ENCODE results near the gene PRKCE. TPM values are rescaled to one million over a fixed set of nuclear protein-coding genes. Genes with fewer than 3 reads are reported as not detected.

The PRKCE gene
- polyA plus RNA-seq, 1 experiment = 16.7 TPM

- POLR2A ChIA-PET = no interaction called here
Measured at GRCh38 chr2:46143429-46144132, 492.1 kb downstream of the PRKCE start.

GRCh38 chr2:46144133-46144800, 492.8 kb downstream of the PRKCE start:
- Histone ChIP-seq H3K9me3 (ENCODE audit: control insufficient read depth, insufficient read depth, low read length) (no peaks in the 10 kb centered on the region), H3K4me3 (ENCODE audit: low read depth, low read length) (no peak overlapping the region), H3K27ac (ENCODE audit: low read depth, low read length) (no peak overlapping the region), H3K27me3 (ENCODE audit: control insufficient read depth, insufficient read depth, low read length) (no peaks in the 10 kb centered on the region)
- no peak for TF ChIP-seq CTCF (IDR thresholded peaks at IDR 0.05; ENCODE audit: low read depth, low read length)
- ChIA-PET CTCF (no interaction called here), POLR2A (interaction anchor here (1.0 kb wide), 1 partner anchor 153 kb away, joined by 3 read pairs; the partner anchor contains the start of gene EPAS1)
- no peak for DNase-seq (ENCODE audit: low read depth, low spot score)

More at GRCh38 chr2:46143429-46144132, 492.1 kb downstream of the PRKCE start:
- no peak for TF ChIP-seq CTCF (IDR thresholded peaks at IDR 0.05; ENCODE audit: low read depth, low read length)
- Histone ChIP-seq H3K27ac (ENCODE audit: low read depth, low read length) (no peak overlapping the region), H3K4me3 (ENCODE audit: low read depth, low read length) (no peak overlapping the region), H3K27me3 (ENCODE audit: control insufficient read depth, insufficient read depth, low read length) (no peaks in the 10 kb centered on the region), H3K9me3 (ENCODE audit: control insufficient read depth, insufficient read depth, low read length) (no peaks in the 10 kb centered on the region)
- CTCF ChIA-PET = no interaction called here
- no peak for DNase-seq (ENCODE audit: low read depth, low spot score)

GRCh38 chr2:46145017-46145416, 493.5 kb downstream of the PRKCE start:
- no peak for TF ChIP-seq CTCF (IDR thresholded peaks at IDR 0.05; ENCODE audit: low read depth, low read length)
- POLR2A ChIA-PET = interaction anchor here (1.0 kb wide), 1 partner anchor 152 kb away, joined by 3 read pairs; the partner anchor contains the start of gene EPAS1
- CTCF ChIA-PET = no interaction called here
- no peak for DNase-seq (ENCODE audit: low read depth, low spot score)
- Histone ChIP-seq H3K27ac (ENCODE audit: low read depth, low read length) (no peak overlapping the region), H3K4me3 (ENCODE audit: low read depth, low read length) (no peak overlapping the region), H3K9me3 (ENCODE audit: control insufficient read depth, insufficient read depth, low read length) (no peaks in the 10 kb centered on the region), H3K27me3 (ENCODE audit: control insufficient read depth, insufficient read depth, low read length) (no peaks in the 10 kb centered on the region)

GRCh38 chr2:46145840-46146239, 494.4 kb downstream of the PRKCE start:
- DNase-seq (ENCODE audit: low read depth, low spot score) = no peak
- POLR2A ChIA-PET = no interaction called here
- no peaks in the 10 kb centered on the region for H3K27me3 ChIP-seq (ENCODE audit: control insufficient read depth, insufficient read depth, low read length)
- CTCF ChIA-PET = no interaction called here
- H3K4me3 ChIP-seq (ENCODE audit: low read depth, low read length) = no peak overlapping the region
- H3K9me3 ChIP-seq (ENCODE audit: control insufficient read depth, insufficient read depth, low read length) = no peaks in the 10 kb centered on the region
- no peak for TF ChIP-seq CTCF (IDR thresholded peaks at IDR 0.05; ENCODE audit: low read depth, low read length)
- H3K27ac ChIP-seq (ENCODE audit: low read depth, low read length) = no peak overlapping the region

- Histone ChIP-seq H3K4me3 (ENCODE audit: low read depth, low read length) (no peak overlapping the region), H3K9me3 (ENCODE audit: control insufficient read depth, insufficient read depth, low read length) (no peaks in the 10 kb centered on the region), H3K27ac (ENCODE audit: low read depth, low read length) (no peak overlapping the region), H3K27me3 (ENCODE audit: control insufficient read depth, insufficient read depth, low read length) (no peaks in the 10 kb centered on the region)
- ChIA-PET CTCF (no interaction called here), POLR2A (no interaction called here)
- DNase-seq (ENCODE audit: low read depth, low spot score) = no peak
- no peak for TF ChIP-seq CTCF (IDR thresholded peaks at IDR 0.05; ENCODE audit: low read depth, low read length)
Measured at GRCh38 chr2:46146866-46147502, 495.5 kb downstream of the PRKCE start.
